HL-60 (cell line): Measurements from ENCODE around the gene DDX43.

ENCODE experiments used
- DNase-seq, 2 experiments: peaks; one replicate each; pipeline ENCODE4 v3.0.0-alpha.2; 2010 to 2020; ENCODE audit warnings: low read depth in 1 of 2, low spot score in 1 of 2
- H3K27ac ChIP-seq: fragments of 250-450 bp; sonication (Bioruptor Pico); replicated peaks from 2 replicates; pipeline ENCODE4 v1.5.1; 2020; ENCODE audit warnings: mild to moderate bottlenecking, moderate library complexity
- H3K27me3 ChIP-seq: fragments of 250-450 bp; sonication (Bioruptor Pico); 2 replicates; pipeline ENCODE4 v1.5.1; 2021; ENCODE audit warnings: mild to moderate bottlenecking, moderate library complexity; ENCODE audit not compliant: insufficient read depth, poor library complexity, severe bottlenecking
- H3K4me3 ChIP-seq: replicated peaks from 2 replicates; pipeline ENCODE4 v1.5.1; 2011; ENCODE audit warnings: mild to moderate bottlenecking, control low read depth, low read length; ENCODE audit not compliant: insufficient read depth
- GABPA ChIP-seq: IDR thresholded peaks from 2 replicates; pipeline ENCODE4 v1.6.1; 2012; ENCODE audit warnings: low read depth
- POLR2AphosphoS5 ChIP-seq: IDR thresholded peaks from 2 replicates; pipeline ENCODE4 v1.6.1; 2012; ENCODE audit warnings: low read depth
- SPI1 ChIP-seq: IDR thresholded peaks from 2 replicates; pipeline ENCODE4 v1.6.1; 2012; ENCODE audit warnings: low read depth, mild to moderate bottlenecking, borderline replicate concordance
- TF ChIP-seq, protein P1 (sequence below): IDR thresholded peaks from one replicate; pipeline ENCODE4 v1.5.1; 2011; ENCODE audit warnings: low read length, control low read depth, inconsistent platforms; ENCODE audit not compliant: insufficient read depth
- TF ChIP-seq, protein P2 (sequence below): IDR thresholded peaks from 2 replicates; pipeline ENCODE4 v1.6.1; 2012; ENCODE audit warnings: low read depth; ENCODE audit not compliant: insufficient replicate concordance

DDX43 gene

DNA sequence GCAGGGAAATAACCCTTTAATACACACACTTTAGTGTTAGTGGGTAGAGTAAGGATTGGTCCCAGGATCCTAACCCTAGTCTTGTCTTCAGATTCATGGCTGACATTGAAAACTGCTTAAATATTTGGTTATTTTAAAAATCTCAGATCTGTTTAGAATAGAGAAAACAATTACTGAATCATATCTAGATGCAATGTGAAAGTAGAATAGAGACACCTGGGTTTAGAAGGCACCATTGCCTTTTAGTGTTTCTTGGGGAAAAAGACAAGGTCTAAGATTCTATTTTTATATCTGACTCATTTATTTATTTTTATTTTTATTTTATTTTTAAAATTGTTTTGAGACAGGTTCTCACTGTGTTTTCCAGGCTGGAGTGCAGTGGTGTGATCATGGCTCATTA lies 6.0 kb downstream of the DDX43 start:
- Histone ChIP-seq H3K4me3 (no peak overlapping the region), H3K27me3 (no peaks in the 10 kb centered on the region), H3K27ac (no peak overlapping the region)
- no peak for DNase-seq
- TF ChIP-seq POLR2AphosphoS5 (no peak), GABPA (no peak), SPI1 (no peak)
- TF ChIP-seq, protein P1, sequence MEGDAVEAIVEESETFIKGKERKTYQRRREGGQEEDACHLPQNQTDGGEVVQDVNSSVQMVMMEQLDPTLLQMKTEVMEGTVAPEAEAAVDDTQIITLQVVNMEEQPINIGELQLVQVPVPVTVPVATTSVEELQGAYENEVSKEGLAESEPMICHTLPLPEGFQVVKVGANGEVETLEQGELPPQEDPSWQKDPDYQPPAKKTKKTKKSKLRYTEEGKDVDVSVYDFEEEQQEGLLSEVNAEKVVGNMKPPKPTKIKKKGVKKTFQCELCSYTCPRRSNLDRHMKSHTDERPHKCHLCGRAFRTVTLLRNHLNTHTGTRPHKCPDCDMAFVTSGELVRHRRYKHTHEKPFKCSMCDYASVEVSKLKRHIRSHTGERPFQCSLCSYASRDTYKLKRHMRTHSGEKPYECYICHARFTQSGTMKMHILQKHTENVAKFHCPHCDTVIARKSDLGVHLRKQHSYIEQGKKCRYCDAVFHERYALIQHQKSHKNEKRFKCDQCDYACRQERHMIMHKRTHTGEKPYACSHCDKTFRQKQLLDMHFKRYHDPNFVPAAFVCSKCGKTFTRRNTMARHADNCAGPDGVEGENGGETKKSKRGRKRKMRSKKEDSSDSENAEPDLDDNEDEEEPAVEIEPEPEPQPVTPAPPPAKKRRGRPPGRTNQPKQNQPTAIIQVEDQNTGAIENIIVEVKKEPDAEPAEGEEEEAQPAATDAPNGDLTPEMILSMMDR, result no peak
- TF ChIP-seq, protein P2, sequence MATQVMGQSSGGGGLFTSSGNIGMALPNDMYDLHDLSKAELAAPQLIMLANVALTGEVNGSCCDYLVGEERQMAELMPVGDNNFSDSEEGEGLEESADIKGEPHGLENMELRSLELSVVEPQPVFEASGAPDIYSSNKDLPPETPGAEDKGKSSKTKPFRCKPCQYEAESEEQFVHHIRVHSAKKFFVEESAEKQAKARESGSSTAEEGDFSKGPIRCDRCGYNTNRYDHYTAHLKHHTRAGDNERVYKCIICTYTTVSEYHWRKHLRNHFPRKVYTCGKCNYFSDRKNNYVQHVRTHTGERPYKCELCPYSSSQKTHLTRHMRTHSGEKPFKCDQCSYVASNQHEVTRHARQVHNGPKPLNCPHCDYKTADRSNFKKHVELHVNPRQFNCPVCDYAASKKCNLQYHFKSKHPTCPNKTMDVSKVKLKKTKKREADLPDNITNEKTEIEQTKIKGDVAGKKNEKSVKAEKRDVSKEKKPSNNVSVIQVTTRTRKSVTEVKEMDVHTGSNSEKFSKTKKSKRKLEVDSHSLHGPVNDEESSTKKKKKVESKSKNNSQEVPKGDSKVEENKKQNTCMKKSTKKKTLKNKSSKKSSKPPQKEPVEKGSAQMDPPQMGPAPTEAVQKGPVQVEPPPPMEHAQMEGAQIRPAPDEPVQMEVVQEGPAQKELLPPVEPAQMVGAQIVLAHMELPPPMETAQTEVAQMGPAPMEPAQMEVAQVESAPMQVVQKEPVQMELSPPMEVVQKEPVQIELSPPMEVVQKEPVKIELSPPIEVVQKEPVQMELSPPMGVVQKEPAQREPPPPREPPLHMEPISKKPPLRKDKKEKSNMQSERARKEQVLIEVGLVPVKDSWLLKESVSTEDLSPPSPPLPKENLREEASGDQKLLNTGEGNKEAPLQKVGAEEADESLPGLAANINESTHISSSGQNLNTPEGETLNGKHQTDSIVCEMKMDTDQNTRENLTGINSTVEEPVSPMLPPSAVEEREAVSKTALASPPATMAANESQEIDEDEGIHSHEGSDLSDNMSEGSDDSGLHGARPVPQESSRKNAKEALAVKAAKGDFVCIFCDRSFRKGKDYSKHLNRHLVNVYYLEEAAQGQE, result no peak

DNA sequence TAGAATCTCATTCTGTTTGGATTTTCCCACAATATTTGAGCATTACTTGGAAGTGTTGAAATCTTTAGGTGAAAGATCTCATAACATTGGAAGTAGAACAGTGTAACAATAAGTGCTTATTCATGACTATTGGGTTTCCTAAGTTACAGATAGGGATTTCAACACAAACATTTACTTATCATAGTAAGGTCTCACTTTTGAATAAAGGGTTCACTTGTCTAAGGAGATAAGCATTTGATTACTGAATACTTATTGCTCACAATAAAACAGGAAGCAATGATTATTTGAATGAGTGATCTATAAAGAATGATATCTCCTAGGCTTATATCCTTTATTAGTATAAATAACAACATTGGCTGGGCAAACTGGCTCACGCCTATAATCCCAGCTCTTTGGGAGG lies 14.8 kb downstream of the DDX43 start:
- Histone ChIP-seq H3K4me3 (no peak overlapping the region), H3K27ac (no peak overlapping the region), H3K27me3 (no peaks in the 10 kb centered on the region)
- TF ChIP-seq, protein P2, result no peak
- no peak for TF ChIP-seq POLR2AphosphoS5
- no peak for DNase-seq

DNA sequence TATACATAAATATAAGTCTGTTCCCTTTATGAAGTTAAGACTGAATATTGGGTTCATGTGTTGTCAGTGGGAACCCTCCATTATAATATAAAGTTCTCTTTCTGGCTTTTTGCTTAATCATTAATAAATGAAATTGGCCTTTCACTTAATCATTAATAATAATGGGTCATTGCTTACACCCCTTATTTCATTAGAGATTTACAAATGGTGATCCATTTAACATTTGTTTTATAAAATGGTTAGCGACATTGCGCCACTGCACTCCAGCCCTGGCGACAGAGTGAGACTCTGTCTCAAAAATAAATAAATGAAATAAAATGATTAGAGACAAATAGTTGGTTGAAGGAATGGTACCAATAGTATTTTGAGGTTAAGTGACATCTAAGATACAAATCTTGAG lies 18.5 kb downstream of the DDX43 start:
- Histone ChIP-seq H3K4me3 (no peak overlapping the region), H3K27me3 (no peaks in the 10 kb centered on the region), H3K27ac (no peak overlapping the region)
- TF ChIP-seq, protein P2, result no peak
- TF ChIP-seq GABPA (no peak), POLR2AphosphoS5 (no peak), SPI1 (no peak)
- TF ChIP-seq, protein P1, result no peak
- DNase-seq, result no peak

DNA sequence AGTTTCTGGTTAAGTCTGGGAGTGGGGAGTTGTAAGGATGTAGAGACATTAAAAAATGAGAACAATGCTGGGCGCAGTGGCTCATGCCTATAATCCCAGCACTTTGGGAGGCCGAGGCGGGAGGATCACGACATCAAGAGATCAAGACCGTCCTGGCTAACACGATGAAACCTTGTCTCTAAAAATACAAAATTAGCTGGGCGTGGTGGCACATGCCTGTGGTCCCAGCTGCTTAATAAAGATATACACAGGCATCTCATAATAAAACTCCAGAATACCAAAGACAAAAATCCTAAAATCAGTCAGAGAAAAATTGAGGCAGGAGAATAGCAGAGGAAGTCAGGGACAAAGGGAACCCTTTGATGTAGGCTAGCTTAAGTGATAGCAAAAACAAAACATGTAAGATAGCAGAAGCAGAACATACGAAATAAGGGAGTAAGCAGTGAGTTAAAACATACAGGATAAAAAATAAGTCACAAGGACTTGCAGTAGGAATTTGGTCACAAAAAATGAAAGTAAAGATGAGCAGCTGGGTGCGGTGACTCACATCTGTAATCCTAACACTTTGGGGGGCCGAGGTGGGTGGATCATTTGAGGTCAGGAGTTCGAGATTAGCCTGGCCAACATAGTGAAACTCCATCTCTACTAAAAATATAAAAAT lies 23.6 kb downstream of the DDX43 start:
- Histone ChIP-seq H3K27me3 (no peaks in the 10 kb centered on the region), H3K4me3 (no peak overlapping the region), H3K27ac (no peak overlapping the region)
- DNase-seq, result no peak
- TF ChIP-seq, protein P1, result no peak
- TF ChIP-seq POLR2AphosphoS5, result no peak
- TF ChIP-seq, protein P2, result no peak
- TF ChIP-seq SPI1, result no peak
- no peak for TF ChIP-seq GABPA
